ENCODE measurements around the gene LRCOL1.
A peak's percentile ranks its signal among the peaks of the same experiment; 100 is the strongest.

The LRCOL1 gene

DNA sequence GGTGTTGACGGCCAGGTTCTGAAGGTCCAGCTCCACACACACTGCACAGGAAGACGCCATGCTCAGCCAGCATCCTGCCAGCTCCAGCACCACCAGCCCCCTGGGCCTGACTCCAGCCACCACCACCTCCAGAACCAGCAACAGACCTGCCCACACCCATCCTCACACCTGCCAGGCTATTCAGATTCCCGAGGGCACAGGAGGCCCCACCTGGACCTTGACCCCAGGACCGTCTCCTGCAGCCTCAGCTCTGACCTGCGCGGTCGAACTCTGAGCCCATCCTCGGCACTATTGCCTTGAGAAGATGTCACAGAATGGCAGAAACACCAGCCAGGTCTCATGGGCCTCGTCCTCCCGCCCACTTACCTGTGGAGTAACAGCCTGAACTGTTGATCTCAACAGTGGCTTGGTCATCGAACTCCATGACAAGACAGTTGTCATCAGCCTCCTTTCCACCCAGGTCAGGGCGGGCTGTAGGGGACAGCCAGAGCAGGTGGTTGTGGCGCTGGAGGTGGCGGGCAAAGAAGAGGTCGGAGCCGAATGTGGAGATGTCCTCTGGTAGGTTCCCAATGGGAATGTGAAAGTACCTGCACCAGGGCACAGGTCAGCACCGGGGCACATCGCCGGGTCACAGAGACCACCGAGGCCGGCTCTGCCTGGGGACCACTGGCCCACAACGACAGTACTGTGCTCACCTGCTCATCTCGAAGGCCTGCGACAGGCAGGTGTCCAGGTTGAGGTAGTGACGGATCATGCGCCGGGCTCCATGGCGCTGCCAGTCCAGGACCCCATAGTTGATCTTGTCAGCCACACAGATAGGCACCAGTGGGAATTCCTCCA is 31.6 kb upstream of the LRCOL1 start:
- TF ChIP-seq, protein P1, sequence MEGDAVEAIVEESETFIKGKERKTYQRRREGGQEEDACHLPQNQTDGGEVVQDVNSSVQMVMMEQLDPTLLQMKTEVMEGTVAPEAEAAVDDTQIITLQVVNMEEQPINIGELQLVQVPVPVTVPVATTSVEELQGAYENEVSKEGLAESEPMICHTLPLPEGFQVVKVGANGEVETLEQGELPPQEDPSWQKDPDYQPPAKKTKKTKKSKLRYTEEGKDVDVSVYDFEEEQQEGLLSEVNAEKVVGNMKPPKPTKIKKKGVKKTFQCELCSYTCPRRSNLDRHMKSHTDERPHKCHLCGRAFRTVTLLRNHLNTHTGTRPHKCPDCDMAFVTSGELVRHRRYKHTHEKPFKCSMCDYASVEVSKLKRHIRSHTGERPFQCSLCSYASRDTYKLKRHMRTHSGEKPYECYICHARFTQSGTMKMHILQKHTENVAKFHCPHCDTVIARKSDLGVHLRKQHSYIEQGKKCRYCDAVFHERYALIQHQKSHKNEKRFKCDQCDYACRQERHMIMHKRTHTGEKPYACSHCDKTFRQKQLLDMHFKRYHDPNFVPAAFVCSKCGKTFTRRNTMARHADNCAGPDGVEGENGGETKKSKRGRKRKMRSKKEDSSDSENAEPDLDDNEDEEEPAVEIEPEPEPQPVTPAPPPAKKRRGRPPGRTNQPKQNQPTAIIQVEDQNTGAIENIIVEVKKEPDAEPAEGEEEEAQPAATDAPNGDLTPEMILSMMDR (IDR thresholded peaks at IDR 0.05; ENCODE audit: insufficient read depth, low read depth, low read length, missing control alignments) = no peak
- DNase-seq (ENCODE audit: low read depth) = no peak
- H3K4me3 ChIP-seq (ENCODE audit: low read depth, low read length) = no peak overlapping the region

DNA sequence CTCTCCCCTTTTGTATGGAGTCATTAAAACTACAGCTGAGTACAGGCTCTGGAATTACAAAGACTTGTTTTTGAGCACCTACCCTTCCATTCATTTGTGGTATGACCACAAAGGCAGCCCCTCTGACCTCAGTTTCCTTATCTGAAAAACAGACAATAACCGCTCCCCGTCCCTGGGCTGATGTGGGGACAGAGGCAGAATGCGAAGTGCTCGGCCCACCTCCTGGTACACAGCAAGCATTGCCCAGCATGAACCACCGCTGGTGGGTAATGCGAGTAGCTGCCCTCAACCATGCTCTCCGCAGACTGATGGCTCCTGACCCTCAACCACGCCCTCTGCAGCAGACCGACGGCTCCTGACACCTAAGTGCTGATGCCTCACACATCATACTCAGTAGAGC is 30.6 kb upstream of the LRCOL1 start:
- TF ChIP-seq, protein P1 (IDR thresholded peaks at IDR 0.05; ENCODE audit: insufficient read depth, low read depth, low read length, missing control alignments) = no peak
- no peak overlapping the region for H3K4me3 ChIP-seq (ENCODE audit: low read depth, low read length)
- DNase-seq (ENCODE audit: low read depth) = no peak

DNA sequence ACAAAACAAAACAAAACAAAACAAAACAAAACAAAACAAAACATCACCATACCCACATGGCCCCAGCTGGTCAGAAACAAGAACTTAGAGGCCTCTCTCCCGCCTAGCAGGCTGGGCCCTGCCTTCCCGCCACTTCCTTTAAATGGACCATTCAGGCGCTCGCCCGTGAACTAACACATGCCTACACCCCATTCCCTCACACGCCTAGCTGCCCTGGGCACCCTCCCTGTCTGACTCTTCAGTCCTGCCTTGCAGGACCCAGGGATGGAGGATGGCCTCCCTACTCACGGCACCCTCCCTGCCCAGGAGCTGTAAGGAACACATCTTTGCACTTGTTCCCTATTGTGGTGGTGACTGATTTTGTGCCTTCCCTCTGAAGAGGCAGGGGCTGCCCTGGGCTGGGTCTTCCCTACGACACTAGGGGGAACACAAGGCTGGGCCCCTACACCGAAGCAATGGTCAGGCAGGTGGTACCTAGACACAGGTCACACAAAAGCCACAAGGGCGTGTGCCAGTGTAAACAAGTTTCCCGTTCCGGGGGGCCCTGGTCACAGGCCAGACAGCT is 29.7 kb upstream of the LRCOL1 start:
- no peak for DNase-seq (ENCODE audit: low read depth)

DNA sequence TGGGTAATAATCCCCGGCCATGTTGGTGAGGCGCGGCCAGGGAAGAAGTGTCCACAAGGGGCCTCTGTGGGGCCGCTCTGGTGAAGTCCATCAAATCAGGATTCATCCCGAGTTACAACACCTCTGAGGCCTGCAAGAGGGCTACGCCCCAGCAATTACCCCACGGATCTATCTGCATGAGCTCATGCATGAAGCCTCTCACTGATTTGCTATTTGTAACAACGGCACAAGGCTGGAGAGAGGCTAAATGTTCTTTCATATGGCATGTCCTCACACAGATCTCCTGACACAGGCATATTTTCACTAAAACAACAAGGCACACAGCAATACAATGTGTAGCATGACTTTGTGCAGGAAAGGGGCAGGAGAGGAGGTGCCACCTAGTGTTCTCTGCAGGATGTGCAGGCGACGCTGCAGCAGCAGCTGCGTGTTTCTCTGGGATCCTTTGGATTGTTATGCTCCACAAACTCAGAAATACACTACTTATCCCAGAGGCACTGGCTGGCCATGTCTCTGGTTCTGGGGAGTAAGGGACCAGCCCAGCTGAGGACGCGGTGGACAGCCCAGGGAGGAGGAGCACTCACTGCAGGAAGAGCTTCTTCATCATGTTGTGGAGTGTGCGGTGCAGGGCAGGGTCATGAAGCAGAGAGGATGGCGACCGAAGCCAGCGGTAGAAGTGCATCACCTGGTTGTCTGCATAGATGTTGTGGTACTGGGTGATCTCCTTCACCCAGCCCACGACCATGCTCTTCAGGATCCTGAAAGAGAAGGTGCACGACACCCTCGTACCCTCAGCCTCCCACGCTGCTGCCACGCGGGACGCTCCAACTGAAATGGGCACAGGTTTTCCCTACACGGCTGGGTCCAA is 28.4 kb upstream of the LRCOL1 start:
- DNase-seq (ENCODE audit: low read depth) = no peak
- TF ChIP-seq, protein P1 (IDR thresholded peaks at IDR 0.05; ENCODE audit: insufficient read depth, low read depth, low read length, missing control alignments) = peak; percentile 68
- no peak overlapping the region for H3K4me3 ChIP-seq (ENCODE audit: low read depth, low read length)

More for the DNA sequence above, 29.7 kb upstream of the LRCOL1 start:
- TF ChIP-seq, protein P1 (IDR thresholded peaks at IDR 0.05; ENCODE audit: insufficient read depth, low read depth, low read length, missing control alignments) = no peak
- H3K4me3 ChIP-seq (ENCODE audit: low read depth, low read length) = no peak overlapping the region

DNA sequence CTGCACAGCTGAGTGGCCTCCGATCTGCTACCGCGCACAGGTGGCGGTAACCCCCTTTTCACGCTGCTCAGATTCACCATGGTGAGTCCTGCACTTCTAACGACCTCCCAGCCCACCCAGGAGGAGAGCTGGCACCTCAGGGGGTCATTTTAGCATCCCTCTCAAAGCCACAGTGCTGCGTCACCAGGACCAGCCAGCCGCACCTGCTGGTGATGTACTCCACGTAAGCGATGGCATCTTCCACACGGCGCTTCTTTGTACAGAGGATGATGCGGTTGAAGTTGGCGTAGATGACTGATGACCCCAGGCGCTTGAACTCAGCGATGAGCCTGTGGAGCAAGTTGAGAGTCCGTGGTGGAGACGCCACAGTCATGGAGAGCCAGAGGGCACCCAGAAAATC is 27.4 kb upstream of the LRCOL1 start:
- TF ChIP-seq, protein P1 (IDR thresholded peaks at IDR 0.05; ENCODE audit: insufficient read depth, low read depth, low read length, missing control alignments) = no peak
- no peak overlapping the region for H3K4me3 ChIP-seq (ENCODE audit: low read depth, low read length)
- DNase-seq (ENCODE audit: low read depth) = no peak

DNA sequence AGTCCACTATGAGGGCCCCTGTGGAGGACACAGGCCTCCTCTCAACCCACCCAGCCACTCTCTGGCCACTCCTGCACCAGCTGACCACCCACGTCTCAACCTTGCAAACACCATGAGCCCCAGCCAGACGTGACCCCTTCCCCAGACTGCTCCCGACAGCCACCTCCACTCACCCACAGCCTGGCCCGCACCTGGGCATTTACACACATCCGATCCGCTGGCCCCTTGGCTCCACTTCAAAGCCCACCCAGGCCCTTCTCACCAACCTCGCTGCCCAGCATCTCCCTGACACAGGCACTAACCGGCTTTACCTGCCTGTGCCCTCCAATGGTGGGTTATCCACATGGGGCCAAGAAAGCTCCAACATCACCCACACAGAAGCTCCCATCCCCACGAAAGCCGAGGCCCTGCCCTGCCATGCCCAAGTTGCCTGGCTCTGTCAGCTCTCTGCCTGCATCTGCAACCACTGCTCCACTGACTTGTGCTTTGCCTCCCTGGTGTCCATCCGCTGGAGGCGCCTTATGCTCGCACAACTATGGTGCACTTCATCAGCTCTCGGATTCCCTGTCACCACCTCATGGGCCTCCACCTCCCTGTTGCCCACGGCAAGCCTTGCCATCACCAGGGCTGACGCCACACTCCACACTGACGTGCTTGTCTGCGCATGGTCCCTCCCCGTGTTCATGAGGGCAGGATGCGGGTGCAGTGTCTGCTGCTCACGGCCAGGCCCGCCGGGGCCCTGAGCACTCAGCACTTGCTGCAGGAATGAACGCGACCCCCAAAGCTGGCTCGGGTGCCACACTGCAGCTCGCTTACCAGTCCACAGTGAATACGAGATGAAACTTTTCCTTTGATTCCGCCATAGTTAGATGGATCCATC is 24.9 kb upstream of the LRCOL1 start:
- DNase-seq (ENCODE audit: low read depth) = no peak
- H3K4me3 ChIP-seq (ENCODE audit: low read depth, low read length) = no peak overlapping the region
- TF ChIP-seq, protein P1 (IDR thresholded peaks at IDR 0.05; ENCODE audit: insufficient read depth, low read depth, low read length, missing control alignments) = no peak

All from GM12865 (cell line).